SH-SY5Y (cell line): ENCODE data around the gene UBE2F.

Experiments
- GATA2 ChIP-seq: IDR thresholded peaks from 2 replicates; pipeline ENCODE4 v1.6.1; 2011; ENCODE audit warnings: mild to moderate bottlenecking, low read depth, low read length
- GATA3 ChIP-seq: IDR thresholded peaks from 2 replicates; pipeline ENCODE4 v1.6.1; 2011; ENCODE audit warnings: low read depth, mild to moderate bottlenecking, low read length, moderate library complexity

DNA sequence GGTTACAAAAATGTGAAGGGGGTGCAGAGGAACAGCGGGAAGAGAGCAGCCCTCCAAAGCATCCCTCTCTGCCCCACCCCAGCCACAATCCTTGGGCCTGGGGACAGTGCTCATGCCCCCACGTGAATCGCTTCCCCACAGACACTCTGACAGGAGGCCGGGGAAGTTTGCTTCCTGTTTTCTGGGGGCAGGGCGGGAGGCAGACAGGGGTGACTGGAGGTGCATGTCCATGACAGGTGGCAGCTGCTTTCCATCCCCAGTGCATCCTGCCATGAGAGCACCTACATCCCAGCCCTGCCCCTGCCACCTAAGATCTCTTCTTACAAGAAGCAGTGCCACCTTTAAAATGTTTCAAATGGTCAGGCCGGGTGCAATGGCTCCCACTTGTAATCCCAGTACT lies 47.2 kb upstream of the UBE2F start:
- TF ChIP-seq GATA2 (no peak), GATA3 (no peak)
